Adipose tissue (tissue), 3 donors: ENCODE measurements around the gene PCDHAC2. TPM values are rescaled to one million over a fixed set of nuclear protein-coding genes. Genes with fewer than 3 reads are reported as not detected.

Source experiments
- H3K27ac ChIP-seq: one replicate; pipeline ENCODE4 v1.5.1; 2013; ENCODE audit warnings: low read depth, low read length
- WGBS, 3 donors: extraction: QIAGEN DNeasy Blood & Tissue Kit; methylation state at CpG; one replicate each; pipeline ENCODE4 v1.1.7; 2013; 5-methylcytosine and 5-hydroxymethylcytosine counted together
- polyA plus RNA-seq, 3 donors: library from polyadenylated mRNA; stranded (reverse); fragments of 200-250 nt; gene quantifications; one replicate each; pipeline ENCODE4 v1.2.3, GENCODE V29; 2013
- donor health status: healthy with polysubstance abuse.
- donor health status: Bipolar disorder and iron deficiency.
- donor health status: healthy.

Gene PCDHAC2
- polyA plus RNA-seq, result under 1 TPM; 0.11 to 0.28 (median 0.25) TPM

- 1 to 3% (median 2%) methylated on average over 69 to 80 of the region's 80 CpGs for WGBS, 3 donors
- no peak within 1 kb of the TSS for H3K27ac ChIP-seq
Measured at GRCh38 chr5:140966293-140967225, at the start of gene PCDHAC2. TSS of gene PCDHAC2 (plus strand) at chr5:140966476. CDS start at chr5:140966767, 291 bp downstream.

- WGBS, 3 donors, result 62 to 67% (median 63%) methylated on average over 4 of the region's 4 CpGs
- no peak overlapping the region for H3K27ac ChIP-seq
Measured at GRCh38 chr5:140923601-140924000, 42.7 kb upstream of the PCDHAC2 start.

- 2 to 5% (median 3%) methylated on average over 41 of the region's 41 CpGs for WGBS, 3 donors
Measured at GRCh38 chr5:140925806-140926442, 40.4 kb upstream of the PCDHAC2 start, which contains the start of gene PCDHAC1. TSS of gene PCDHAC1 (plus strand) at chr5:140926299. CDS start at chr5:140926893, 594 bp downstream.

GRCh38 chr5:140926443-140927227, 39.6 kb upstream of the PCDHAC2 start:
- WGBS, 3 donors, result 1 to 4% (median 2%) methylated on average over 73 to 74 of the region's 74 CpGs
- no peak overlapping the region for H3K27ac ChIP-seq

More at GRCh38 chr5:140925806-140926442, 40.4 kb upstream of the PCDHAC2 start, which contains the start of gene PCDHAC1:
- H3K27ac ChIP-seq, result no peak within 1 kb of the TSS

- no peak overlapping the region for H3K27ac ChIP-seq
- 6 to 10% (median 9%) methylated on average over 26 of the region's 26 CpGs for WGBS, 3 donors
Measured at GRCh38 chr5:140927228-140927573, 39.1 kb upstream of the PCDHAC2 start.

- H3K27ac ChIP-seq, result no peak overlapping the region
- 64 to 74% (median 71%) methylated on average over 4 of the region's 4 CpGs for WGBS, 3 donors
Measured at GRCh38 chr5:140934964-140935606, 31.2 kb upstream of the PCDHAC2 start.

- 27 to 59% (median 55%) methylated on average over 2 of the region's 2 CpGs for WGBS, 3 donors
- H3K27ac ChIP-seq, result no peak overlapping the region
Measured at GRCh38 chr5:140946578-140946977, 19.7 kb upstream of the PCDHAC2 start.

GRCh38 chr5:140951636-140952035, 14.6 kb upstream of the PCDHAC2 start:
- 72 to 86% (median 72%) methylated on average over 6 of the region's 6 CpGs for WGBS, 3 donors
- no peak overlapping the region for H3K27ac ChIP-seq

GRCh38 chr5:140953234-140953633, 13.0 kb upstream of the PCDHAC2 start:
- WGBS, 3 donors, result 42 to 48% (median 43%) methylated on average over 2 of the region's 2 CpGs
- H3K27ac ChIP-seq, result no peak overlapping the region

- 81 to 91% (median 88%) methylated on average over 1 of the region's 1 CpG for WGBS, 3 donors
- no peak overlapping the region for H3K27ac ChIP-seq
Measured at GRCh38 chr5:140962190-140962589, 4.1 kb upstream of the PCDHAC2 start.

GRCh38 chr5:140964356-140964755, 1.9 kb upstream of the PCDHAC2 start:
- 54 to 76% (median 68%) methylated on average over 3 of the region's 3 CpGs for WGBS, 3 donors
- H3K27ac ChIP-seq, result no peak overlapping the region

- no peak overlapping the region for H3K27ac ChIP-seq
- WGBS, 3 donors, result 3% methylated on average over 9 of the region's 9 CpGs
Measured at GRCh38 chr5:140965905-140966292, 377 bp upstream of the PCDHAC2 start.

GRCh38 chr5:140967226-140967893, 1.1 kb downstream of the PCDHAC2 start:
- no peak overlapping the region for H3K27ac ChIP-seq
- 28 to 43% (median 34%) methylated on average over 34 of the region's 34 CpGs for WGBS, 3 donors

- no peak overlapping the region for H3K27ac ChIP-seq
Measured at GRCh38 chr5:140969880-140970279, 3.6 kb downstream of the PCDHAC2 start.

- no peak overlapping the region for H3K27ac ChIP-seq
Measured at GRCh38 chr5:140973550-140973949, 7.3 kb downstream of the PCDHAC2 start.

- H3K27ac ChIP-seq, result no peak overlapping the region
- WGBS, 3 donors, result 61 to 71% (median 62%) methylated on average over 3 of the region's 3 CpGs
Measured at GRCh38 chr5:140977003-140977402, 10.7 kb downstream of the PCDHAC2 start.

- 65 to 68% (median 66%) methylated on average over 2 of the region's 2 CpGs for WGBS, 3 donors
Measured at GRCh38 chr5:140978260-140978659, 12.0 kb downstream of the PCDHAC2 start.

GRCh38 chr5:140978983-140979382, 12.7 kb downstream of the PCDHAC2 start:
- 88 to 100% (median 98%) methylated on average over 1 of the region's 1 CpG for WGBS, 3 donors

More at GRCh38 chr5:140978260-140978659, 12.0 kb downstream of the PCDHAC2 start:
- H3K27ac ChIP-seq, result no peak overlapping the region

More at GRCh38 chr5:140978983-140979382, 12.7 kb downstream of the PCDHAC2 start:
- no peak overlapping the region for H3K27ac ChIP-seq
